Endothelial cell of umbilical vein (primary cell): Measurements from ENCODE around the gene DIP2C.

Experiments
- EZH2 ChIP-seq: IDR thresholded peaks from 2 replicates; pipeline ENCODE4 v1.6.1; 2012; ENCODE audit warnings: borderline replicate concordance, low read depth, mild to moderate bottlenecking, moderate library complexity, low read length, inconsistent platforms; ENCODE audit not compliant: severe bottlenecking
- FOS ChIP-seq: IDR thresholded peaks from 2 replicates; pipeline ENCODE4 v1.6.1; 2011; ENCODE audit warnings: mild to moderate bottlenecking, low read length, moderate library complexity, borderline replicate concordance; ENCODE audit not compliant: insufficient read depth
- GATA2 ChIP-seq: IDR thresholded peaks from 2 replicates; pipeline ENCODE4 v1.7.0; 2011; ENCODE audit warnings: low read depth, mild to moderate bottlenecking, moderate library complexity, mixed read lengths, low read length; ENCODE audit not compliant: insufficient read length, insufficient read depth
- JUN ChIP-seq: IDR thresholded peaks from 2 replicates; pipeline ENCODE4 v1.6.1; 2011; ENCODE audit warnings: borderline replicate concordance, low read depth; ENCODE audit not compliant: insufficient read length, insufficient read depth
- MYC ChIP-seq: IDR thresholded peaks from one replicate; pipeline ENCODE4 v1.6.1; 2011; ENCODE audit warnings: mild to moderate bottlenecking, low read depth, low read length
- POLR2A ChIP-seq: IDR thresholded peaks from 2 replicates; pipeline ENCODE4 v1.6.1; 2012; ENCODE audit warnings: low read depth, mild to moderate bottlenecking, control low read depth, low read length
- POLR2AphosphoS5 ChIP-seq: IDR thresholded peaks from 2 replicates; pipeline ENCODE4 v1.6.1; 2012; ENCODE audit warnings: low read depth, mild to moderate bottlenecking, control low read depth, low read length, moderate library complexity; ENCODE audit not compliant: insufficient read depth
- TF ChIP-seq, protein P1 (sequence below), 2 donors: IDR thresholded peaks; 1 replicate in 1 of 2; 2 replicates in 1 of 2; pipeline ENCODE4 v1.5.1; 2011; ENCODE audit warnings: low read length in 2 of 2, mild to moderate bottlenecking in 2 of 2, moderate library complexity in 2 of 2, control low read depth in 1 of 2, inconsistent platforms in 1 of 2, low read depth in 1 of 2; ENCODE audit not compliant: insufficient read depth in 1 of 2; ENCODE audit errors: extremely low read depth in 1 of 2
- TF ChIP-seq, protein P2 (sequence below): IDR thresholded peaks from 2 replicates; pipeline ENCODE4 v1.6.1; 2011; ENCODE audit not compliant: insufficient read depth, insufficient read length

DNA sequence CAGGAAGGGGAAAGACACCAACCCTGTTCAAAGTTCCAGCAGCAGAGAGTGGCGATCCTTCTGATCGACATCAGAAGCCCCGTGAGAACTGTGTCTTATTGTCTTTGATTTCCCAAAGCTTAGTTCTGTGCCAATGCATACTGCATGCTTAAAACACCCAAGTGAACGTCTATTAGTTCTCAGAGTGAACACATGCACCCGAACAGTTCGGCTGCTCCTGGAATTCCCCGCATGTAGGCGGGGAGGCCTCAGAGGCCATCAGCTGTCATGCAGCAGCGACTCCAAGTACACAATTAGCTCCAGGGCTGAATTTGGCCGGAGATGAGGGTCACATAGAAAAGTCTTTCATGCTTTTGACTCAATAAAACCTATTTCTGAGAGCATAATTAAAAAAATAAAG is 277.4 kb downstream of the DIP2C start:
- TF ChIP-seq, protein P1, sequence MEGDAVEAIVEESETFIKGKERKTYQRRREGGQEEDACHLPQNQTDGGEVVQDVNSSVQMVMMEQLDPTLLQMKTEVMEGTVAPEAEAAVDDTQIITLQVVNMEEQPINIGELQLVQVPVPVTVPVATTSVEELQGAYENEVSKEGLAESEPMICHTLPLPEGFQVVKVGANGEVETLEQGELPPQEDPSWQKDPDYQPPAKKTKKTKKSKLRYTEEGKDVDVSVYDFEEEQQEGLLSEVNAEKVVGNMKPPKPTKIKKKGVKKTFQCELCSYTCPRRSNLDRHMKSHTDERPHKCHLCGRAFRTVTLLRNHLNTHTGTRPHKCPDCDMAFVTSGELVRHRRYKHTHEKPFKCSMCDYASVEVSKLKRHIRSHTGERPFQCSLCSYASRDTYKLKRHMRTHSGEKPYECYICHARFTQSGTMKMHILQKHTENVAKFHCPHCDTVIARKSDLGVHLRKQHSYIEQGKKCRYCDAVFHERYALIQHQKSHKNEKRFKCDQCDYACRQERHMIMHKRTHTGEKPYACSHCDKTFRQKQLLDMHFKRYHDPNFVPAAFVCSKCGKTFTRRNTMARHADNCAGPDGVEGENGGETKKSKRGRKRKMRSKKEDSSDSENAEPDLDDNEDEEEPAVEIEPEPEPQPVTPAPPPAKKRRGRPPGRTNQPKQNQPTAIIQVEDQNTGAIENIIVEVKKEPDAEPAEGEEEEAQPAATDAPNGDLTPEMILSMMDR (IDR thresholded peaks at IDR 0.05; ENCODE audit: extremely low read depth in 1 of 2, insufficient read depth in 1 of 2, low read depth in 1 of 2, low read length in 2 of 2), result no peak
- no peak for TF ChIP-seq EZH2
- TF ChIP-seq, protein P2, sequence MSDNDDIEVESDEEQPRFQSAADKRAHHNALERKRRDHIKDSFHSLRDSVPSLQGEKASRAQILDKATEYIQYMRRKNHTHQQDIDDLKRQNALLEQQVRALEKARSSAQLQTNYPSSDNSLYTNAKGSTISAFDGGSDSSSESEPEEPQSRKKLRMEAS, result no peak
- no peak for TF ChIP-seq POLR2A
- no peak for TF ChIP-seq POLR2AphosphoS5
- no peak for TF ChIP-seq JUN
- no peak for TF ChIP-seq GATA2
- TF ChIP-seq MYC, result no peak
- TF ChIP-seq FOS, result no peak
